KG1 (cell line): ENCODE measurements around the gene VPS29.

Source experiments
- DNase-seq: peaks from one replicate; lab custom pipeline; 2025; lab: John Stamatoyannopoulos, UW

The VPS29 gene

DNA sequence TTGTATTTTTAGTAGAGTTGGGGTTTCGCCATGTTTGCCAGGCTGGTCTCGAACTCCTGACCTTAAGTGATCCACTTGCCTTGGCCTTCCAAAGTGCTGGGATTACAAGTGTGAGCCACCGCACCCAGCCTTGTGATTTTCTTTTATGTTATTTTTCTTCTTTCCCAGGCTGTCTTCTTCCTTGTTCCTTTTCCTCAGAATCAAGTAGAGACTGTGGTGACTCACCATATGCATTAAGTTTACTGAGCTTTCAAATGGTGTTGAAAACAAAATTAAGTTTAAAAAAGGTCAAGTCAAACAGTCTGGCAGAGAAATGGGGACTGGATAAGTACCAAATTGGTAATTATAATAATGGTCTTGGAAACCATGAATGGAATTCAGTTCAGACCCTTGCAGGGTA lies 57.5 kb downstream of the VPS29 start:
- no peak for DNase-seq
